Left kidney (tissue), 2 donors: ENCODE measurements around the gene HOXA6. TPM values are rescaled to one million over a fixed set of nuclear protein-coding genes. Genes with fewer than 3 reads are reported as not detected.

Source experiments
- DNase-seq: peaks from one replicate; pipeline ENCODE4 v3.0.0-alpha.2; 2013
- polyA plus RNA-seq: library from polyadenylated mRNA; unstranded; fragments of 120-200 nt; gene quantifications from one replicate; pipeline ENCODE4 v1.2.1, GENCODE V29; 2013; ENCODE audit not compliant: insufficient read length

The HOXA6 gene
- polyA plus RNA-seq, 1 donor: 26.5 TPM

GRCh38 chr7:27111042-27111750 is 36.4 kb downstream of the HOXA6 start:
- DNase-seq: no peak

DNA sequence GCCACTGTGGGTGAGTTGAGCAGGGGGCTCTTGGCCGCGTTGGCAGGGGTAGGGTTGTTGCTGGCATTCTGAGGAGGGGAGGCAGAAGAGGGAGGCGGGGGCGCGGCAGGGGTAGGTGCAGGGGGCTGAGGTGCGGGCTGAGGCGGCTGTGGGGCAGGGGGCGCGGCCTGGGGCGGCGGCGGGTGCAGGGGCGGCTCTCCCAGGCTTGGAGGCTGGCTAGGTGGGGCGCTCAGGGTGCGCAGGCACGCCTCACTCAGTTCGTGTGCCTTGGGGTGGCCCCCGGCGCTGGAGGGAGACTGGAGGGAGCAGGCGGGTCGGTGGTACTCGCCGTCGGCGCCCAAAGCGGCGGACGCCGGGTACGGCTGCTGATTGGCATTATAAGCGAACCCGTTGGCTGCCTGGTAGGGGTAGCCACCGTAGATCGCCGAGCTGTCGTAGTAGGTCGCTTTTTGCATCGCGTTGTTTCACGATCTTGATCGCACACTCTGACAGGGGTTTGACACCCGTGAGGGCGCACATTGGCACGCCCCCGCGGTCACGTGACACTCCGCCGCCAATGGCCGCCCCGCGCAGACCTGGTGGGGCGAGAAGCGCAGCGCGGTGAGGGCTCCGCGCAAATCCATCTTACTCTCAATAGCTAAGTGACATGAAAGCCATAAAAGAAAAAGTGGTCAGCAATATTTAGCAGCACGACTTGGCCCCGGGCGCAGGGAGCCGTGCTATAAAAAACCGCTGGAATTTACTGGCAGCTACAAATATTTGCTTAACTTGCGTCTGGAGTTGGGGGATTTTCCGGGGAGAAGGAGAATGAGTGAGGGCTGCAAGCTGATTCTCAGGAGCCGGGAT is 37.2 kb downstream of the HOXA6 start:
- DNase-seq: no peak

- no peak for DNase-seq
Observed at GRCh38 chr7:27109466-27110185, 37.9 kb downstream of the HOXA6 start.

DNA sequence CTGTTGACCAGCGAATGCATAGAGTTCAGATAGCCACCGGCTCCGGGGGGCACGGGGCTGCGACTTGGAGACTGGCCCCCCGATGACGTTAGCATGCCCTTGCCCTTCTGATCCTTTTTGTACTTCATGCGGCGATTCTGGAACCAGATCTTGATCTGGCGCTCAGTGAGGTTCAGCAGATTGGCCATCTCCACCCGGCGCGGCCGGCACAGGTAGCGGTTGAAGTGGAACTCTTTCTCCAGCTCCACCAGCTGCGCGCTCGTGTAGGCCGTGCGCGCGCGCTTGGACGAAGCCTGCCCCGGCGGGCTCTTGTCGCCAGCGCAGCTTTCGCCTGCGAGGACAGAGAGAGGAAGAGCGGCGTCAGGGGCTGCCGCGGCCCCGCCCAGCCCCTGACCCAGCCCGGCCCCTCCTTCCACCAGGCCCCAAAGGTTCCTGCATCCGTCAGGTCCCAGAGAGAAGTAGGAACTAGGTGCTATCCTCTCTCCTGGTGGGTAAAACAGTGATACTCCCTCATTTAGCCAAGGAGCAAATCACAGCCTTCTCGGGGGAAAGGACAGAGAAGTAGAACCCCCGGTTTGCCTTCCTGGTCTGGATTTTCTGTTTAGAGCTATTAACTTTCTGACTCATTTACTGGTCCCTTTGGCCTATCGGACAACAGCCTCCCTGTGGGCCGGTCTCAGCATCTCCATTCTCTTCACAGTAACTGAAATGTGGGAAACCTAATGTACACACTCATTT is 39.0 kb downstream of the HOXA6 start:
- DNase-seq: no peak

DNA sequence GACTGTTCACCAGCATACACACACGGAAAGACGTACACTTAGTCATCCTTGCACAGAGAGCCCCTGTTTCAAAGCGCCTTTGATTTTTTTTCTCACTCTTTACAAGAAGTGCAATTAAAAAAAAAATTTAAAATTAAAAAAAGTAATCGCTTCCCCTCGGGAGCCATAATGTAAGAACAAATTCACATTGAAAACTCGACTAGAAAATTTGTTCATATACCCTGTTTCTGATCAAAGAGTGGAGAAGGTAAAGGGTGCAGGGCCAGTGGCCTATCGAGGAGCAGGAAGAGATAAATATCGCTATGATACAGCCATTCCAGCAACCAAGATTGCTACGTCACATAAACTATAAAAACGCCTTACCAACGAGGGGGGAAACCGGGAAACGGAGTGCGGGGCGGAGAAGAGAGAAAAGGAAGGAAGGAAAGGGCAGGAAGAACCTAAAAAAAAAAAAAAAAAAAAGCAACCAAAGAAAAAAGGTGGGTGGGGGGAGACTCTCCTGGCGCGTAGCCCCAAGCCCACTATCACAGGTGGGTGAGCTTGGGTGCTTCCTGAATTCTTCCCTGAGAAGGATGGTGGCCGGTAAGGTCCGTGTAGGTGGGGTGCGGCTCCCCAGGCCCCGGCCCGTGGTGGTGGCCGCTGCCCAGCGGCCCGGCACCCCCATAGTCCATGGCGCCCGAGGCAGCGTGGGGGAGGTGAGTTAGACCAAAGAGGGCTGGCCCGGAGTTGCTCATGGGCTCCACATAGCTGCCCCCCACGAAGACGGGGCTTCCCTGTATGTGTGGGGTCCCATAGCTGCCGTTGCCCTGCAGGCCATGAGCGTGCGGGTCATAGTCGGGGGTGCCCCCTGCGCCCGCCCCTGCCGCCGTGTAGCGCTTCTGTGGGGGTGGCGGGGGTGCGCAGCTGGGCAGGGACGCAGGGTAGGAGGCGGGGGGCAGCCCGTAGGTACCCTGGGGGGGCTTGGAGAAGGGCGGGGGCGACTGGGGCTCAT is 39.9 kb downstream of the HOXA6 start:
- DNase-seq: no peak

DNA sequence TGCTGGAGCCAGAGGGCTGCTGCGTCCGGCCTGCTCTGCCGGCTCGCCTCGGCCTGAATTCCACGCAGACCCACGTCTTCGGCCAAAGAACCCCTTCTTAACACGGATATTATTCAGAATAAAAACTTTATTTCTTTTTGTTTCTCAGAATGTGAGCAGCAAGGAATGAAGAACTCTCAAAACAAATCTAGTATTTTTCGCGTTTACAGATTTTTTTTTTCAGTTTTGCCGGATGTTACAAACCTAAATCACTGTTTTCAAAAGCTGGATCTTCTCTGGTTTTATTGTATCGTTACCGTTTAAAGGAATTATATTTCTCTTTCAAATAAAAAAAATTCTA is 40.7 kb downstream of the HOXA6 start:
- DNase-seq: no peak

GRCh38 chr7:27106181-27106900 is 41.2 kb downstream of the HOXA6 start:
- DNase-seq: peak; percentile 44

GRCh38 chr7:27105301-27106031 is 42.1 kb downstream of the HOXA6 start:
- DNase-seq: peak; percentile 33

DNA sequence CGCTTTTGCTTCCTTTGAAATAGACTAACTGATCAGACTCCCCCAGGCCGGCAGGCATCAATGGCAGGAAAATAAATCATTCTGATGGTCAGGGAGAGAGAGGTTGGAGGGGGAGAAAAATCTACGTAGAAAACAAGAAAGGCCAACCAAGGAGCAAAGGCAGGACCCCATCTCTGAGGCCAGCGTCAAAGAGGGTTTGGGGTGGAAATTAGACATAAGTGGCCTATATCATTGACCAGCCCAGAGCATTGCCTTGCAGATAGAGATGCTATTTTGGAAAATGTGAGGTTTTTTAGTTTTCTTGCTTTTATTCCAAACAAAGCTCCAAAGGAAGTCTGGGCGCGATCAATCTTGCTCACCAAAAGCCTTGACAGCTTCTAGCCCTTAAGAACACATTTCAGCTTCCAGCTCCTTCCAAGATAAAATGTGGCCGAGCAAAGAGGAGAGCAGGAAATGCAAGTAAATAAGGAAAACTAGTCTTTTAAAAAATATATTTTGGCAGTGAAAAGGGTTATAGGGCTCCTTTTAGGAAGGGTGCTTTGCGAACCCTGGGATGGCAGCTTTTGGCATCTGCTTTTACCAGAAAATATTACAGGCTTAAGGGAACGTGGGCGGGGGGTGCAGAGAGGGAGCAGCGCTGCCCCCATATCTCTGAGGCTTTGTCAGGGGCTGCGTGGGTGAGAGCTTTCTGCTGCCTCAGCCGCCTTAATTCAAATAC is 43.1 kb downstream of the HOXA6 start:
- DNase-seq: peak; percentile 84

GRCh38 chr7:27103489-27104226 is 43.9 kb downstream of the HOXA6 start:
- DNase-seq: peak; percentile 53

- peak; percentile 74 for DNase-seq
Observed at GRCh38 chr7:27102581-27103442, 44.8 kb downstream of the HOXA6 start, which contains the start of gene HOXA2. Gene HOXA2 (minus strand): TSS chr7:27102683. CDS start chr7:27102500, 183 bp downstream.

- peak; percentile 49 for DNase-seq
Observed at GRCh38 chr7:27101957-27102580, 45.5 kb downstream of the HOXA6 start.

DNA sequence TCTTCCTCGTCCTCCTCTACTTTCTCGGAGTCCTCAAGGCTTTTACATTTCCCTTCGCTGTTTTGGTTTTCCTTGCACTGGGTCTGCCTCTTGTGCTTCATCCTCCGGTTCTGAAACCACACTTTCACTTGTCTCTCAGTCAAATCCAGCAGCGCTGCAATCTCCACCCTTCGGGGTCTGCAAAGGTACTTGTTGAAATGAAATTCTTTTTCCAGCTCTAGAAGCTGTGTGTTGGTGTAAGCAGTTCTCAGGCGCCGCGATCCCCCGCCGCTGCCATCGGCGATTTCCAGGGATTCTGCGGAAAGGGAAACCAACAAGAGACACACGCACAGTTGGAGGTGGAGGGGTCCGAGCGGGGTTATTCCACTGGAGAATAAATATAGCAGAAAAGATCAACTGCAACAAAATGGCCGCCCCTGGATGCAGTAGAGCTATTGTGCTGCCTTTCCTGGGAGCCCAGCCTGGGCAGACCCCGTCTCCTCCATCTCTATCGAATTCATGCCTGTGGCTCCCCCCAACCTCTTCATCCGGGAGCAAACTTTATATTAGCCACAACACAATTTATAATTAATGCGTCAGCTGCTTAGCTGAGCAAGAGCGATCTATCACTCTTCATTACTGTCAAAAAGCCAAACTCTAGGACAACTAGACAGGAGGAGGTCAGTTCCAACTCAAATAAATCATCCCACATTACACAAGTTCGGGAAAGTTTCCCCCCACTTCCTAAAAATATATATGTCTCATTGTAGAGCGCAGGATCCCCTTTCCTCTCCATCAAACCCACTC is 46.2 kb downstream of the HOXA6 start:
- peak; percentile 83 for DNase-seq

GRCh38 chr7:27100694-27101170 is 46.8 kb downstream of the HOXA6 start:
- peak; percentile 56 for DNase-seq
